BE2C (cell line): ENCODE data around the gene RPL35.

Source experiments
- DNase-seq: peaks from one replicate; pipeline ENCODE4 v3.0.0-alpha.2; 2020
- H3K27me3 ChIP-seq: fragments of 250-450 bp; sonication (Bioruptor Pico); 2 replicates; pipeline ENCODE4 v1.5.1; 2020; ENCODE audit warnings: mild to moderate bottlenecking
- H3K36me3 ChIP-seq: fragments of 250-450 bp; sonication (Bioruptor Pico); 2 replicates; pipeline ENCODE4 v1.5.1; 2020; ENCODE audit warnings: mild to moderate bottlenecking
- H3K4me1 ChIP-seq: fragments of 250-450 bp; sonication (Bioruptor Pico); 2 replicates; pipeline ENCODE4 v1.5.1; 2020
- H3K4me3 ChIP-seq: 2 replicates; pipeline ENCODE4 v1.5.1; 2011; ENCODE audit warnings: low read depth, low read length
- H3K9me3 ChIP-seq: fragments of 250-450 bp; sonication (Bioruptor Pico); 2 replicates; pipeline ENCODE4 v1.5.1; 2020
- TF ChIP-seq, protein P1 (sequence below): IDR thresholded peaks from 2 replicates; pipeline ENCODE4 v1.5.1; 2012; ENCODE audit warnings: mild to moderate bottlenecking, low read depth, low read length

Gene RPL35

DNA sequence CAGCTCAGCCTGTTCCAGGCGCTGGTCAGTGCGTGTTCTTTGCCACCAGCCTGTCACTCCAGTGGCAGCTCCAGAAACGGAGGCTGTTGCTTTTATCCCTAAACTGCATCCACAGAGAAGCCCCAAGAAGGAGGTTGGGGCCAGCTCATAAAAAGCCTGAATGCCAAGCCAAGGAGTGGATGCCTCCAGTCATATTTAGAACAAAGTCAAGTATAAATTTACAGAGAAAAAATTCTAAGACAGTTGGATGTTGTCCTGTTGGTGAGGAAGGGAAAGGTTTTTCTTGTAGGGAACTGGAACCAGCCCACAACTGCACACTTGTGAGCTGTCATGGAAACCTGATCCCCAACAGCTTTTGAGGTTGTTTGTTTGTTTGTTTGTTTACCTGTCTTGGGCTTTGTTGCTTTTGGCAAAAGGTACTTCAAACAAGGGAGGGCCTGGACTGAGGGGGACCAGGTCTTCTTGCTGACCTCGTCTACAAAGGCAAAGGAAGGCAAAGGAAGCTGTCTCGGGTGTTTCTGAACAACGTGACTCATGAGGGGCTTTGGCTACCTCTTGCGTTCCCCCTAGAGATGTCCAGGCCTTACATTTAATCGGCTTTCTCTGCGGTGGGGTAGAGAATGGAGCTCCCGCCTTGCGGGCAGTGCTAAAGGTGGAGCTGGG, 48.1 kb downstream of the RPL35 start:
- Histone ChIP-seq H3K27me3 (no peaks in the 10 kb centered on the region), H3K4me1 (no peaks in the 10 kb centered on the region; the same call in 1 of the 2 replicates), H3K36me3 (no peaks in the 10 kb centered on the region), H3K9me3 (no peaks in the 10 kb centered on the region), H3K4me3 (no peak overlapping the region)
- TF ChIP-seq, protein P1, sequence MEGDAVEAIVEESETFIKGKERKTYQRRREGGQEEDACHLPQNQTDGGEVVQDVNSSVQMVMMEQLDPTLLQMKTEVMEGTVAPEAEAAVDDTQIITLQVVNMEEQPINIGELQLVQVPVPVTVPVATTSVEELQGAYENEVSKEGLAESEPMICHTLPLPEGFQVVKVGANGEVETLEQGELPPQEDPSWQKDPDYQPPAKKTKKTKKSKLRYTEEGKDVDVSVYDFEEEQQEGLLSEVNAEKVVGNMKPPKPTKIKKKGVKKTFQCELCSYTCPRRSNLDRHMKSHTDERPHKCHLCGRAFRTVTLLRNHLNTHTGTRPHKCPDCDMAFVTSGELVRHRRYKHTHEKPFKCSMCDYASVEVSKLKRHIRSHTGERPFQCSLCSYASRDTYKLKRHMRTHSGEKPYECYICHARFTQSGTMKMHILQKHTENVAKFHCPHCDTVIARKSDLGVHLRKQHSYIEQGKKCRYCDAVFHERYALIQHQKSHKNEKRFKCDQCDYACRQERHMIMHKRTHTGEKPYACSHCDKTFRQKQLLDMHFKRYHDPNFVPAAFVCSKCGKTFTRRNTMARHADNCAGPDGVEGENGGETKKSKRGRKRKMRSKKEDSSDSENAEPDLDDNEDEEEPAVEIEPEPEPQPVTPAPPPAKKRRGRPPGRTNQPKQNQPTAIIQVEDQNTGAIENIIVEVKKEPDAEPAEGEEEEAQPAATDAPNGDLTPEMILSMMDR = no peak
- DNase-seq = no peak

DNA sequence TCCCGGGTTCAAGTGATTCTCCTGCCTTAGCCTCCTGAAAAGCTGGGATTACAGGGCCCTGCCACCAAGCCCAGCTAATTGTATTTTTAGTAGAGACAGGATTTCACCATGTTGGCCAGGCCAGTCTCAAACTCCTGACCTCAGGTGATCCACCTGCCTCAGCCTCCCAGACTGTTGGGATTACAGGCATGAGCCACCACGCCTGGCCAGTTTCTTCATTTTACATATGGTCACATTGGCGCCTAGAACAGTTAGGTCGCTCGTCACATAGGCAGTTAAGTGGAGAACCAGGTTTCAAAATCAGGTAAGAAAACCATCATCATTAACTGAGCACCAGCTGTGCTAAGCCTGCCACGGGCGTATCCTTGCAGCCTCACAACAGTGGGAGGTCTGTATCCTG, 48.7 kb downstream of the RPL35 start:
- TF ChIP-seq, protein P1 = no peak
- no peaks in the 10 kb centered on the region; the same call in 1 of the 2 replicates for H3K4me1 ChIP-seq
- no peak for DNase-seq
- no peaks in the 10 kb centered on the region for H3K9me3 ChIP-seq
- no peaks in the 10 kb centered on the region for H3K36me3 ChIP-seq
- H3K27me3 ChIP-seq = no peaks in the 10 kb centered on the region
- no peak overlapping the region for H3K4me3 ChIP-seq

DNA sequence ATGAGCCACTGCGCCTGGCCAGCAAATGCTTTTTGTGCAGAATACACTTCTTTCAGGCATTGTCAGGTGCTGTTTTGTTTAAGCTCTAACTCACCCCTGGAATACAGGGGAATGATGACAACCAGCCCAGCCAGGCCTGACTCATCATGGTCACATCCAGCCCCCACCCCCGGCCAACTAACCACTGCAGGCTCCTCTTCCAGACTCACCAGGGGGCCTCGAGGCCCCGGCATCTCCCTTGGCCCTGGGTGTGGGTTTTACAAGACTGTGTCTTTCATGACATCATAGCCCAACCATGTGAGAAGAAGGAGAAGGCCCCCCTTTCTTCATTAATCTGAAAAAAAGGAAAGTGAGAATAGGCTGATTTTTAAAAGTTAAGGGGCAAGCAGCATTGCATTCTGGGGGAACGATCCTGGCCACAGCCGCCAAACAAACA, 49.3 kb downstream of the RPL35 start:
- H3K27me3 ChIP-seq = no peaks in the 10 kb centered on the region
- H3K36me3 ChIP-seq = no peaks in the 10 kb centered on the region
- TF ChIP-seq, protein P1 = no peak
- H3K9me3 ChIP-seq = no peaks in the 10 kb centered on the region
- no peak overlapping the region for H3K4me3 ChIP-seq
- no peaks in the 10 kb centered on the region; the same call in 1 of the 2 replicates for H3K4me1 ChIP-seq
- peak; percentile 32 for DNase-seq

DNA sequence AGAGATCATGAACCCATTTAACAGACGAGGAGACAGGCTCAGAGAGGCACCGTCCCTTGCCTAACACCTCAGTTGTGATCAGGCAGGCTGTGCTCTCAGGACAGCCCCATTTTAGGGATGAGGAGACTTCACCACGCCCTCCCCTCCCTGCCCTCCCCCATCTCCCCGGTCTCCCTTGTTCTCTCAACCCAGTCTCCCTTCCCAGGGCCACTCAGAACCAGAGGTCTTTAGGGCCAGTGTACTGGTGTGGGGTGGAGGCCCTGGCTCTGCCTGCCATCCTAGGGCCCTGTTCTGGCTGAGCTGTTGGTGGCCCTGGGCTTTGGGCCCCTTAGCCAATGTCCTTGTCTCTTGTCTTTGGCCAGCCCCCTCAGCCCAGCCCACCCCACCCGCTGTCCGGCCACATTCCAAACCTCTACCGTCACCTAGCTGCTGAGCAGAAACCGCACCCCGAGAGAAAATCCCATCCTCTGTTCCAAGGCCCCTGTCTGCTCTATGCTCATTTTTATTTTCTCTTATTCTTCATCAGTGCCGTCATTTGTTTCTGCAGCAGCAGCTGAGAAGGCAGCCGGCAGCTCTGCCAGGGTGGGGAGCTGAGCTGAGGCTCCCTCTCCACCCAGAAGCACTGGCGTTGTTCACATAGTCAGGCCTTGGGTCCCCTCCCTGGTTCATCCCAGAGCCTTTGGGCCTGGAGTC, 50.9 kb downstream of the RPL35 start:
- no peak for DNase-seq
- Histone ChIP-seq H3K4me3 (no peak overlapping the region), H3K9me3 (no peaks in the 10 kb centered on the region)

DNA sequence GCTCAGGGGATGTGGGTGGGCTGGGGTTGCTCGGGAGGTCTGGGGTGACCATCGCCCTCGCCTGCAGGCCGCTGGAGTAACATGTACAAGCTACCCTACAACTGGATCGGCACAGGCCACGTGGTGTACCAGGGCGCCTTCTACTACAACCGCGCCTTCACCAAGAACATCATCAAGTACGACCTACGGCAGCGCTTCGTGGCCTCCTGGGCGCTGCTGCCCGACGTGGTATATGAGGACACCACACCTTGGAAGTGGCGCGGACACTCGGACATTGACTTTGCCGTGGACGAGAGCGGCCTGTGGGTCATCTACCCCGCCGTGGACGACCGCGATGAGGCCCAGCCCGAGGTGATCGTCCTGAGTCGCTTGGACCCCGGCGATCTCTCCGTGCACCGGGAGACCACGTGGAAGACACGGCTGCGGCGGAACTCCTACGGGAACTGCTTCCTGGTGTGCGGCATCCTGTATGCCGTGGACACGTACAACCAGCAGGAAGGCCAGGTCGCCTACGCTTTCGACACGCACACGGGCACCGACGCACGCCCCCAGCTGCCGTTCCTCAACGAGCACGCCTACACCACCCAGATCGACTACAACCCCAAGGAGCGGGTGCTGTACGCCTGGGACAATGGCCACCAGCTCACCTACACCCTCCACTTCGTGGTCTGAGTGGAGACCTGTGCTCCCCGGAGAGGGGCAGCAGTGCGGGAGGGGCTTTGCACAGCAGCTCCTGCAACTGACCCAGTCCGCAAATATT, 51.8 kb downstream of the RPL35 start:
- Histone ChIP-seq H3K9me3 (no peaks in the 10 kb centered on the region), H3K36me3 (no peaks in the 10 kb centered on the region), H3K4me1 (no peaks in the 10 kb centered on the region; the same call in 1 of the 2 replicates), H3K27me3 (no peaks in the 10 kb centered on the region), H3K4me3 (no peak overlapping the region)
- no peak for DNase-seq
- TF ChIP-seq, protein P1 = no peak

More for the DNA sequence above, 50.9 kb downstream of the RPL35 start:
- TF ChIP-seq, protein P1 = no peak
- no peaks in the 10 kb centered on the region for H3K36me3 ChIP-seq
- H3K27me3 ChIP-seq = no peaks in the 10 kb centered on the region
- H3K4me1 ChIP-seq = no peaks in the 10 kb centered on the region; the same call in 1 of the 2 replicates
